Measurements from ENCODE around the gene PHF20.
"Not testable (repeated sequence)": the region's sequence is repeated elsewhere in the genome, so short reads cannot be mapped to it uniquely, and the experiment has no call there.

PHF20 gene

DNA sequence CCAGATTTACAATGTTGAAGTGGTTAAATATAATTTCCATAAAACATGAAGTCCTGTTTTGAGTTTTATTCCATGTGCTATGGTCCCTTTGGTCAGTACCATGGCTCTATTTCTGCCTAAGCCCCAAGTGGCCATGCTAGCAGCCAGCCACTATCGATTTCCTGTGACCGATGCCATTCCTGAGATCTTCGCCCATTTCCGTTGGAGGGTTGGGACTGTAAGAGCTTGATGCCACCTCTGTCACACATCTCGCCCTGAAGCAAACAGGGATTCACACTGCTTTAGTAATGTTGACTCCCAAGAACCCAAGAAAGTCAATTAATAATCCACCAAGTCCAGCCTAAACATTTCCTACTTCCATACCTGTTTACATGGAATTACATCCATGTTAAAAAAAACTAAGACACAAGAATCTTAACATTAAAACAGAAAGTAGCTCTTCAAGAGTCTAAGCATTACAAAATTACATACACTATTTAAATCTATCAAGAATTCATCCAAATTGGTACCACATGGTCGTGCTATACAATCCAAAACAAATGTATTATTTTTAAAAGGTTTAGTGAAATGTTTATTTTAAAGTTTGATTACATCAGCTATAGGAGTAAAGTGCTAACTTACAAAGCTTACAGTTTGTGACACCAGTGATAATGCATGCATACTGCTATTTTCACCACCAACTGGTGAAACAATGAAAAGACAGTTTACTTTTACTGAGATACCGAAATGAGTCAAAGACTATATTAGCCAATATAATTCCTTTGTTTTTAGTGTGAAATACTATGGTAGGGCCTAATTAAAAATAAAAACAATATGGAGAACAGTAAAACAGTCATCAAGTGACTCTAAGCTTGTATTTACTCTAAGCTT, 32.3 kb upstream of the PHF20 start:
- DNase-seq (ENCODE audit: low read depth in 1 of 2, low spot score in 1 of 2): no peak

DNA sequence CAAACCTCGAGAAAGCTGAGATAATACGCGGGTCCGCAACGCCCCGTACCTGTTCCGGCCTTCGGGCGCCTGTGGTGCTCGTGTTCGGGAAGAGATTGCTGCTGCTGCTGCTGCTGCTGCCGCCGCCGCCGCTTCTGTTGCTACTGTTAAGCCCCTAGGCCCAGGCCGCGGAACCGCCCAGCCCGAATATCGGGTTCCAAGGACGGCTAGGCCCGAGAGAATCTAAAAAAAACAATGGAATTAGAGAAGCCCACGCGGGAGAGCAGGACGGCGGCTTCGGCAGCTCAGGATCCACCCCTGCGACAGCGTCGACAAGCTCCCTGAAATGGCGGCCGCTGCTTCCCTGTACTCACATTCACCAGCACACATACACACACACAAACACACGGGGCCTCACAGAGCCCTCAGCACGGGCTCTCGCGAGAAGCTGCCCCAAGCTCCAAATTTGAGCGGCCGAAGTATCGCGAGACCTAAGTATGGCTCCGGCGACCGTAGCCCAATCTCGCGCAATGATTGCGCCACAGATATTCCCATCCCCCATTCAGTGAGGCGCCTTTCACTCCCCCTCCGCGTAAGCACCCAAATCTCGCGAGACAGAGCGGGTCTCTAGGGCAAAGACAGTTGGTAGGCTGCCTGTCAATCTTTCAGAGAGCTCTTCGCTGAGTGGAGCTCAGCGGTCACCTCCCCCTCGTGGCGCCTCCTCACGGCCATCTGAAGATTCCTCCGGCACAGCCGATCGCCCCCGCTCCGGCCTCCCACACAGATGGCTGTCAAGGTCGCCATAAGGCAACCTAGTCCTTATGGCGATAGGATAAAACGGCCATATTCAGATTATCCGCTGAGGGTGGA, 29.7 kb upstream of the PHF20 start, which contains the start of gene RBM39:
RBM39 (minus strand) TSS at position 369 of the 849 bp plus-strand sequence. CDS start 1,386 bp downstream, outside the sequence.
- peak; percentile 96 to 98 for DNase-seq (ENCODE audit: low read depth in 1 of 2, low spot score in 1 of 2)

DNA sequence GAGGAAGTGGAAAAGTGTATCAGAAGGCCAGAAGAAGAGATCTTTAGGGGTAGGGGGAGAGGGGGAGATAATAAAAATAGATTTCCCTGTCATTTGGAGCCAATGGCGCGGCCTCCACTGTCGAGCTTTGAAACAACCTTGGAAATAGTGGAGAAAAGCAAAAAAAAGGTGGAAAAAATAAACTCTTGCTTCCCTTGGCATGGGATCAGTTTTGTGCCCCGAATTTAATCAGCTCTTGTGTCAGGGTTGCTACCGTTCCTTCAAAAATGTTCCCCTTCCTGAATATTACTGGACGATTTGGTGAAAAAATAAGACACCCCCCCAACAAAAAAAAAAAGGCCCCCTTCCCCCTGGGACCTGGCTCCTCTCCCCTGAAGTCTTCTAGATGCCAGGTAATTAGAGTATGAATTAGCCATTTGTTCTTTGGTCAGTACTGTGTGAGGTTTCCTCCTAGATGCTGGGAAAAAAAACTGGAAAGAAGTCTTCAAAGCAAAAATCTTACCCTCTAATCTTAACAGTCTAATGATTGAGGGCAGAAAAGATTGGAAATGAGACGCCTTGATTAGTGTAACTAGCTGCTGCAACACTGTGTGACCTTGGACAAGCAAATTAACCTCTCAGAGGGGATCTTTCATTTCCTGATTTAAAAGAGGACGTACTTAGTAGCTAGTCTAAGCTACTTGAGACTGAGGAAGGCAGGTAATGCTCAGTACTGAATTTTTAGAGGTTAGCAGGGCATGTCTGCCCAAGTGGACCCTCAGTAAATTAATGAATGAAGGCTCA, 28.9 kb upstream of the PHF20 start:
- DNase-seq (ENCODE audit: low read depth in 1 of 2, low spot score in 1 of 2): no peak

DNA sequence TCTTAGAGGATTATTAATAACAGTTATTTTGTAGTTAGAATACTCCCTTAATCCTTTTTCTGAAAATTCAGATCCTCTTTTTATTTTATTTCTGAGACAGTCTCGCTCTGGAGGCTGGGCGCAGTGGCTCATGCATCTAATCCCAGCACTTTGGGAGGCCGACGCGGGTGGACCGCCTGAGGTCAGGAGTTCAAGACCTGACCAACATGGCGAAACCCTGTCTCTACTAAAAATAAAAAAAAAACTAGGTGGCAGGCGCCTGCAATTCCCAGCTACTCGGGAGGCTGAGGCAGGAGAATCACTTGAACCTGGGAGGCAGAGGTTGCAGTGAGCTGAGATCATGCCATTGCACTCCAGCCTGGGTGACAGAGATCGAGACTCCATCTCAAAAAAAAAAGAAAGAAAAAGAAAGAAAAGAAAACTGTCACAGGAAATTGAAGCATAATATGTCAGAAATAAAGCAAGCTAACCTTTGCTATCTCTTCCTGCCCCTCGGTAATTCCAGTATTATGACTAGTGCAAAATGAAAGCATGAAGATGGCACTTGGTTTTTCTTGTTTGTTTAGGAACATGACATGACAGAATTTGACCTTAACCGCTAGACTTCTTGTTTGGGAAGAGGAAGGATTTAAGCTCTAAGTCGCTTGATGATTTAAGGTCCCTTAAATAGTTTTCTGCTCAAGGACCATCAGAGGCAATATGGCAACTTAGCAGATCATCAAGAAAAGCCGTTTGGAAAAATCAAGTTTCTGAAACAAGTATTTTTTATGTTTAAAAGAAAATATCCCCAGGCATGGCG, 27.9 kb upstream of the PHF20 start:
- no peak for DNase-seq (ENCODE audit: low read depth in 1 of 2, low spot score in 1 of 2)

DNA sequence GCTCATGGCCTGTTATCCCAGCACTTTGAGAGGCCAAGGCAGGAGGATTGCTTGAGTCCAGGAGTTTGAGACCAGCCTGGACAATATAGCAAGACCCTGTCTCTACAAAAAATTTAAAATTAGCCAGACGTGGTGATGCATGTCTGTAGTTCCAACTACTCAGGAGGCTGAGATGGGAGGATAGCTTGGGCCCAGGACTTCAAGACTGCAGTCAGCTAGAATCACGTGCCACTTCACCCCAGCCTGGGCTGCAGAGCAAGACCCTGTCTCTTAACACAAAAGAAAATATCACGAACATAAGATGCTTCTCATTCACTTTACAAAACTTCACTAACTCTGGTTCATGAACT, 27.3 kb upstream of the PHF20 start:
- not testable (repeated sequence) for DNase-seq (ENCODE audit: low read depth in 1 of 2, low spot score in 1 of 2)

DNA sequence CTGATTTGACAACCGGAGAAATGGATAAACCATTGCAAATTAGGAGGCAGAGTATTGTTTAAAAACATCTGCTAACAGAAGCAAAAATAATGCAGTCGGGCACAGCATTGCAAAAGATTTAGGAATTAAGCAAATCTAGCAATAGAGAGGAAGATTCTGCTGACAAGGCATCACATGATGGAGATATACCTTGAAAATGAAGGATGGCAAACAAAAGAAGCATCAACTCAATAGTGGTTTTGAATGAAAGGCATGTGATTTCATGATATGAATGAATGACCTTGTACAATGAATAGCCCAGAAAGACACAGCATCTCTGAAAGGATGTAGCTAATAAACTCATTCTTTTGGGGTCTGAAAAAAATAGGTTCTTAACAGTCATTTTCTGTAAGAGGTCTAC, 21.2 kb upstream of the PHF20 start:
- no peak for DNase-seq (ENCODE audit: low read depth in 1 of 2, low spot score in 1 of 2)

DNA sequence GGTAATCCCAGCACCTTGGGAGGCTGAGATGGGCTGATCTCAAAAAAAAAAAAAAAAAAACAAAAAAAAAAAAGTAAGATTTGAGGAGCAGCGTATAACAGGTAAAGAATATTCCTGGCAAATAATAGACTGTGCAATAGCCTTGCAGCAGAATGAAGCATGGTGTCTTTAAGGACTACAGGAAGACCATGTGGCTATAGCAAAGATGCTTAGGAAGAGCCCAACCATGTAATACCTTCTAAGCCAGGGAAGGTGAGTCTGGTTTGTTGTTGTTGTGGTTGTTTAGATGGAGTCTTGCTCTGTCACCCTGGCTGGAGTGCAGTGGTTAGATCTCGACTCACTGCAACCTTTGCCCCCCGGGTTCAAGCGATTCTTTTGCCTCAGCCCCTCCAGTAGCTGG, 15.4 kb upstream of the PHF20 start:
- no peak for DNase-seq (ENCODE audit: low read depth in 1 of 2, low spot score in 1 of 2)

DNA sequence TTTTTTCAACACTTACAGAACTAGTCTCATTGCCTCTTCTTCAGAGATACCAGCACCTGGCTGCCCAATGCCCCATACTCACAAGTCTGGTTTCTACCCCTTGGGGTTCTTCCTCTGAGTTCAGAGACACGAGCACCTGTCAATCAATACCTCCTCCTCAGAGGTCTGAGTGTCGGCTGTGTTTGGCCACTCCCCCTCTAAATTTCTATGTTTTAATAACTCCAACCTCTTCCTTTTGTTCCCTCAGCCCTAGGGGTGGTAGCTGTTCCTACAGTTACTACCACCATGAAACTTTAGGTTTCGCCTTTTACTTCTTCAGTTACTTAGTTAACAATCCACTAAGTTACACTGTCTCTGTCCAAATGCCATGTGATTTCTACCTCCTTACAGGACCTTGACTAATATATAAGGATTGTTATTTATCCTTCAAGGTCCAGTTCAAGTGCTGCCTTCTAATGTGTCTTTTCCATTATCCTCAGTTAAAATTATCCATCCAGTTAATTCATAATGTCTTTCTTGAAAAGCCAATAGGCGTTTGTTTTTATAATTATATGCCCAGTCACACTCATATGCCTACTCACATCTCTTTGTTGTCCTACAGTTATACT, 14.6 kb upstream of the PHF20 start:
- DNase-seq (ENCODE audit: low read depth in 1 of 2, low spot score in 1 of 2): no peak

DNA sequence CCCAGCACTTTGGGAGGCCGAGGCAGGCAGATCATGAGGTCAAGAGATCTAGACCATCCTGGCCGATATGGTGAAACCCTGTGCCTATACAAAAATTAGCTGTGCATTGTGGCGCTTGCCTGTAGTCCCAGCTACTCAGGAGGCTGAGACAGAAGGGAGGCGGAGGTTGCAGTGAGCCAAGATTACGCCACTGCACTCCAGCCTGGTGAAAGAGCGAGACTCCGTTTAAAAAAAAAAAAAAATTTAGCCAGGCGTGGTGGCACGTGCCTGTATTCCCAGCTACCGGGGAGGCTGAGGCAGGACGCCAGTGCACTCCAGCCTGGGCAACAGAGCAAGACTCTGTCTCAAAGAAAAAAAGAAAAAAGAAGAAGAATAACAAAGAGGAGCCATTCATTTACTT, 10.3 kb upstream of the PHF20 start:
- not testable (repeated sequence) for DNase-seq (ENCODE audit: low read depth in 1 of 2, low spot score in 1 of 2)

DNA sequence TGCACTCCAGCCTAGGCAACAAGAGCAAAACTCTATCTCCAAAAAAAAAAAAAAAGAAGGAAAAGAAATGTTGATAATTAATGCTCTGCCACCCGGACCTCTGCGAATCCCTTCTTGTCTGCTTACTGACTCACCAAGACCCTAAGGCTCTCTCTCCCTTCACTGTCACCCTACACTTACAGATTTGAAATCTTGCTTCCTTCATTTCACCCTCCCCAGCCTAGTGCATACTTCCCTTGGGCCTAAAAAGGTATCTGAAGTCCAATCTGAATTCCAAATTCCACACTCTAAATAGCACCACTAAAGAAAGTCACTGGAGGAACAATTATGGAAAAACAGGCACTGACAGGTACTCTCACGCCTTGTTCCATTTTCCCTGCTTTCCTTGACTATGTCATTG, 9.4 kb upstream of the PHF20 start:
- no peak for DNase-seq (ENCODE audit: low read depth in 1 of 2, low spot score in 1 of 2)

DNA sequence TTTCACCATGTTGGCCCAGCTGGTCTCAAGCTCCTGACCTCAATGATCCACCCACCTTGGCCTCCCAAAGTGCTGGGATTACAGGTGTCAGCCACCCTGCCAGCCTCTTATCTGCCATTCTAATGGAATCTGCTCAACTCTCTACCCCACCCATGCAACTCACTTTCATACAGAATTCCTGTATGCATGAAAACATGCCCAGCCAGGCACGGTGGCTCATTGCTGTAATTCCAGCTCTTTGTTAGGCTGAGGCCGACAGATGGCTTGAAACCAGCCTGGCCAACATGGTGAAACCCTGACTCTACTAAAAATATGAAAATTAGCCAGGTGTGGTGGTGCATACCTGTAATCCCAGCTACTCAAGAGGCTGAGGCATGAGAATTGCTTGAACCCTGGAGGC, 6.9 kb upstream of the PHF20 start:
- DNase-seq (ENCODE audit: low read depth in 1 of 2, low spot score in 1 of 2): not testable (repeated sequence)

DNA sequence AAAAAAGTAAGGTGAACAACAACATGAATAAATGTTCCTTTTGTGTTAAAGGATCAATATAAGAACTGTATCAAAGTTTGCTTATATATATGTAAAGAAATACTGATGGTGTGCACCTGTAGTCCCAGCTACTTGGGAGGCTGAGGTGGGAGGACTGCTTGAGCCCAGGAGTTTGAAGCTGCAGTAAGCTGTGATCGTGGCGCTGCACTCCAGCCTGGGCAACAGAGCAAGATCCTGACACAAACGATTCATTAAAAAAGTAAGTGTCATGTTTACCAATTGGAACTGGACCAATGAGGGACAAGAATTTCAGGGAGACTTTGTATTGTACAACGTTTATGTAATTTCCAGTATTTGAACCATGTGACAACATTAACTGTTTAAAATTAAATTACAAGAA, 5.0 kb upstream of the PHF20 start:
- DNase-seq (ENCODE audit: low read depth in 1 of 2, low spot score in 1 of 2): no peak

DNA sequence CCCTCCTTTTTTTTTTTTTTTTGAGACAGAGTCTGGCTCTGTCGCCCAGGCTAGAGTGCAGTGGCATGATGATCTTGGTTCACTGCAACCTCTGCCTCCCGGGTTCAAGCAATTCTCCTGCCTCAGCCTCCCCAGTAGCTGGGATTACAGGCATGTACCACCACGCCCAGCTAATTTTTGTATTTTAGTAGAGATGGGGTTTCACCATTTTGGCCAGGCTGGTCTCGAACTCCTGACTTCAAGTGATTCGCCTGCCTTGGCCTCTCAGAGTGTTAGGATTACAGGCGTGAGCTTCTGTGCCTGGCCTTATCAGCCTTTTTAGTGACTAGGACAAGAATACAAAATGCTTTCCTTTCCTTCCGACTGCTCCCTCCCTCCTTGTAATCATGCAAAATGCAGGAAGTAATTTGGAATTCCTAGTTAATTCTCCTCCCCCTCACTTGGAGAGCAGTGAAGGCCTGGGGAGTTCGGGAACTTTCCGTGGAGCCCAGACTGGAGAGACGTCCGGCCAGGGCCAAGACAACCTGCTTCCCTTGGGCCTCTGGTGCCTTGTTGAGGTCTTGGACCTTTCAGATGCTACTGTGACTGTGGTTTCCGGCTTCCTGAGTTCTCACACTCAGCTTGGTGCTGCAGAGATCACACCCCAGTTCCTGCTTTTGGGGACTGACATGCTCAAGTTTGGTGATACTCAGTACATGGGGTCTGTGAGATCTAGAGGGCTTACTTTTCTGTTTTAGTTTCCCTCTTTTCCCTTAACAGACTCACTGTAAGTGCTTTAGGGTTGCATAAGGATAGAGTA, 3.9 kb upstream of the PHF20 start:
- DNase-seq (ENCODE audit: low read depth in 1 of 2, low spot score in 1 of 2): peak; percentile 31 to 40

DNA sequence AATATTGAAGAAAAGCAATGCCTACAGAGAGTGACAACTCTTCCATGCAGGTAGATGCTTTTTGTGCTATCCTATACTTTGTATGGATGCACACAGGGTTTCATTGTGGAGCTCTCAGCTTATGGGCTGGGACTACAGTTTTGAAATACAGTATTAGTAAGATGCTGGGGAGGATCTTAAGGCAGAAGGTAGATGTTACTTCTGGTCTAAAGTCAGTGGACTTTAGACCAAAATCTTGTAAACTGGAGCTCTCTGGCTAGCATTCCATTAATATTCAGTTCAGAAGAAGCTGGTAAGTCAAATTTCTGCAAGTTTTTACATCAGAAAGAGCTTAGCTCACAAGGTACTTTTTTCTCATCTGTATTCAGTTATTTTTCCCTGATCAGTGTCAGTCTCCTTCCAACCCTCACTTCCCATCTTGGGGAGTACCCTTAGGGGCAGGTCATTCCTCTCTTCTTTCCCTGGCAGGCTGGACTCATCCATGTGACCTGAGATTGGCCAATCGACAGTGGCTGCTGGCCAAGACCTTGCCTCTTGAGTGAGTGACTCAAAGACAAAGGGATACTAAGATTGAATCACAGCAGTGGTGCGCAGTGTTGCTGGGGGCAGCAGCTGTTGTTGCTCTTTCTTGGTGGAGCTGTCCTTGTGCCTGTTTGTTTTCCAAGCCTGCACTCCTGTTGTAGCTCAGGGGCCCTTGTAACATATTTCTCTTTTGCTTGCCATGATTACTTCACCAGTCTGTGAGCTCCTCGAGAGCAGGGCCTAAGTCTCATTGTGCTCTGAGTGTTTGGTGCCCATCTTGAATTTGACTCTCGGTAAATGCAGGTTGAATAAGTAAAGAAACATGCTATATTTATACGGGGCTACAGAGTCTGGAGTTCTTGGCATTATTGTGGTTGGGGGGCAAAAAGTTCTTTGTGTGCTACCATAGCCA, 2.8 kb upstream of the PHF20 start:
- peak in 1 of 2 donors; percentile 6 for DNase-seq (ENCODE audit: low read depth in 1 of 2, low spot score in 1 of 2)

DNA sequence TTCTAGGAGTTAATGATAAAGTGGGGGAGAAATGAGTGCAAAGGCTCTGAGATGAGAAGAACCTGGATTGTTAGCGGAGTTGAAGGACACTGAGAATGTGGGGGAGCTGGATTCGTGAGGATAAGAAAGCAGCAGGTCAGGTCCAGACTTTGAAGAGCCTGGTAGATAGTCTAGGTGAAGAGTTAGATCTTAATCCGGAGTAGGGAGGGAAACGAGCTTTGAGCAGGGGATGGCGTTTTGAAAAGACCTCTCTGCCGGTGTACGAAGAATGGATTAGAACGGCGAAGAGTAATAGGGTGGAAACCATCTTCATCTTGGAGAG, 487 bp upstream of the PHF20 start:
- DNase-seq (ENCODE audit: low read depth in 1 of 2, low spot score in 1 of 2): no peak

DNA sequence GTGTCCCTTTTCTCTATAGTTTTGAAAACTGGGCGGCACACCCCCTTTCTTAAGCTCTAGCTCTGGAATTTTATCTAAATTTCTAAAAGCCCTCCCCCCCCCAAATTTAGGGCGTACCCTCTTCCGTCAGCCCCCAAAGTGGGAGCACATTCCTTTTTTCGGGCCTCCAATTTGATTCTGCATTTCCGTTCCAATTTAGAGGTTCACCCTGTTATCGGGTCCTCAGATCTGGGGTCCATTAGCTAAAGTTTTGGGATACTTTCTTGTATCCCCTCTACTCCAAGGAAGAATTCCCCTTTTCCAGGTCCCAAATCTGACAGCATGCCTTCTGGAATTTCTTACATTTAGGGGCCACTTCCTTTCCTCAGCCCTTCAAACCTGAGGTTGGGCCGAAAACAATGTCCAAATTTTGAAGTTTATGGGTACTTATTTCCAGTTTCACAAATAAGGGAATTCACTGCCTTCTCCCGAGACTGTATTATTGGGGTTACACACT, 796 bp downstream of the PHF20 start:
- no peak for DNase-seq (ENCODE audit: low read depth in 1 of 2, low spot score in 1 of 2)

DNA sequence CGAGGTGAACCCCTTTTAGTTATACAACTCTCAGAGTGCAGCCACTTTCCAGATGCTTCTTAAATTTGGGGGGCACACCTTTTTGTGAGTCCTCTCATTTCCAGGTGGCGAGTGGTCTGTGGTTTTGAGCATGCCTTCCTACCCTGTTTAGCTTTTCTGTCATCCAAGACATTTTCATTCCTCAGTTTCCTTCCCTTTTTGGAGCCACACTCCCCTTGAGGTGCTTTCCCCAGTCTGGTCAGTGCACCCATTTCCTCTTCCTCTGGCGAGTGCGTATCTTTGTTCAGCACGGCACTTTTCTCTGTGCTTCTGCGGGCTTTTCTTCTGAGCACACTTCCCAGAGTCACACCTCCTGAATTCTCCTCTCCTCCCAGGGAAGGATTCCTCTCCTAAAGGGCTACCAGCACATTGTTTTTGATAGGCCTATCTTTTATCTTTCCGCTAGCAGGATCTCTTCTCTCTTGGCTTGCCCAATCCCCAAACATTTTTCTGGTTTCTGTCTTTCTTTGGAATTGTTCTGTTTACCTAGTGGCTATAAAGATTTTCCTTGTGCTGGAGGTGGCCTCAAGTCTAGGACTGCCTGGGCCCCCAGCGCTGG, 1.4 kb downstream of the PHF20 start:
- DNase-seq (ENCODE audit: low read depth in 1 of 2, low spot score in 1 of 2): peak in 1 of 2 donors; percentile 15

DNA sequence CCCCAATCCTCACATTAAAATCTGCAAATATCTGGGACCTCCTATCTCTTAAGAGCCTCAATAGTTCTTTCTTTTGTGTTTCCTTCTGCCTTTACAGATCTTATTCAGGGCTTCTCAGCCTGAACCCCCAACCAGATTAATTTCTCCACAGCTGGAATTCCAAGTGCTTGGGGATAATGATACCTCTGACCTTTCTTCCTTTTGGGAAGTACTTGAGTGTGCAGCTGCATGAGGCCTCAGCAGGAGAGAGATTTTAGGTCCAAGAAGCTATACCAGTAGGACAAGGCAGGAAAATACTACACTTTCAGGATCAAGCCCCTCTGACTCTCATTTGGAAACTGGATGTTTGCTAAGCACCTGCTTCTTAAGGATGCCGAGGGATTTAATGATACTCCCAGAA, 2.6 kb downstream of the PHF20 start:
- DNase-seq (ENCODE audit: low read depth in 1 of 2, low spot score in 1 of 2): no peak

Data from activated T-helper 1 cell treated with anti-CD3 and anti-CD28 coated beads, Interleukin-2, amount 50 U/mL, for 16 hours (primary cell).